Activated CD8-positive, alpha-beta memory T cell treated with anti-CD3 and anti-CD28 coated beads for 1 hour (primary cell): ENCODE measurements around the gene NUDT14.

ENCODE experiments used
- DNase-seq, 2 donors: peaks; one replicate each; pipeline ENCODE4 v3.0.0-alpha.2; 2020; ENCODE audit warnings: low read depth in 1 of 2; ENCODE audit errors: extremely low read depth in 1 of 2

Gene NUDT14

DNA sequence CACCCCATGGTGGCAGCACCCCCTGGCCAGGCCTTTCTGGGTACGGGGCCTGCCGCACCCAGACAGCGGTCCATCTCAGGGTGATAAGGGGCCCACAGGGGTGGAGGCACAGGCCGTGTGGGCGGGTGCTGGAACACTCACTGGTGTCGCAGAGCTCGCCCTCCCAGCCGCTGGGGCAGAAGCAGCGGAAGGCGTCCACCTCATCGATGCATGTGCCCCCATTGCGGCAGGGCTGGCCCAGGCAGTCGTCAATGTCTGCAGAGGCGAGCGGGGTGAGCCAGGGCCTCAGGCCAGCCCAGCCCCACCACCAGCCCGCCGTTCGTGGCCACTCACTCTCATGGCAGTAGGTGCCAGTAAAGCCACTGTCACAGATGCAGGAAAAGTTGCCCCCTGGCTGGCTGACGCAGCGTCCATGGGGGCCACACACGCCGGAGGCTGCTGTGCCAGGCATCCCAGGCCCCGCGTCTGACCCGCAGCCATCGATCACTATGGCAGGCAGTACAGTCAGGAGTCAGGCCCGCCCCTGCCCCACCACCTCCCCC is 32.4 kb downstream of the NUDT14 start:
- DNase-seq, result no peak

- no peak for DNase-seq
These were observed 33.2 kb downstream of the NUDT14 start for GRCh38 chr14:105147671-105148603.

- no peak for DNase-seq
These were observed 34.0 kb downstream of the NUDT14 start for GRCh38 chr14:105146976-105147635.

DNA sequence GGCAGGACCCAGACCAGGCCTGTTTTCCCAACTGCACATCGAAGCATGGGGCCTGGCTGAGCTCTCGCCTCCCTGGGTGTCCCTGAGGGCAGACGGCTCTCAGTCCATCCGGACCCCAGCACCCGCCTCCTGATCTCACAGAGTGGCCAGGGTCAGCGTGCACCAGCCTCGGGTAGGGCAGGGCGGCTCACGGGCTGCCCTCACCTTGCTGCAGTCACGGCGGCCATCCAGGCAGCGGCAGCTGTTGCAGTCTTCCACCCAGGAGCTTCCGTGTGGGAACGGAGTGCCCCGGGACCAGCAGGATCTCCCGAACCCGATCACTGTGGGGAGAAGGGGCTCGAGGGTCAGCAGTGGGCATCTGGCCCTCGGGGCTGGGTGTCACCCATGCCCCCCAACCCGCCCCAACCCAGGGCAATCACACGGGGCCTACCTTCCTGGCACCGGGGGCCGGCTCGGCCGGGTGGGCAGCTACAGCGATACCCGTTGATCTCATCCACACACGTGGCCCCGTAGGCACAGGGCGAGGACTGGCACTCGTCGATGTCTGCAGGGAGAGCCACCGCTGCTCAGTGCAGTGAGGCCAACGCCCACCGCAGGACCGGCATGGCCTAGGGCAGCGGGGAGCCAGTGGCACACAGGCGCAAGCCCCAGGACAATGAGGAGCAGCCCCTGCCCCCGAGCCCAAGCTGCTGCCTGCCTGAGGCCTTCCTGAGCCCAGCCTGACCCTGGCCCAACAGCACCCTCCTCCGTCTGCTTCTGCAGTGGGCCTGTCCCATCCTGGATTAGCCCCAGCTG is 34.7 kb downstream of the NUDT14 start:
- DNase-seq, result no peak

DNA sequence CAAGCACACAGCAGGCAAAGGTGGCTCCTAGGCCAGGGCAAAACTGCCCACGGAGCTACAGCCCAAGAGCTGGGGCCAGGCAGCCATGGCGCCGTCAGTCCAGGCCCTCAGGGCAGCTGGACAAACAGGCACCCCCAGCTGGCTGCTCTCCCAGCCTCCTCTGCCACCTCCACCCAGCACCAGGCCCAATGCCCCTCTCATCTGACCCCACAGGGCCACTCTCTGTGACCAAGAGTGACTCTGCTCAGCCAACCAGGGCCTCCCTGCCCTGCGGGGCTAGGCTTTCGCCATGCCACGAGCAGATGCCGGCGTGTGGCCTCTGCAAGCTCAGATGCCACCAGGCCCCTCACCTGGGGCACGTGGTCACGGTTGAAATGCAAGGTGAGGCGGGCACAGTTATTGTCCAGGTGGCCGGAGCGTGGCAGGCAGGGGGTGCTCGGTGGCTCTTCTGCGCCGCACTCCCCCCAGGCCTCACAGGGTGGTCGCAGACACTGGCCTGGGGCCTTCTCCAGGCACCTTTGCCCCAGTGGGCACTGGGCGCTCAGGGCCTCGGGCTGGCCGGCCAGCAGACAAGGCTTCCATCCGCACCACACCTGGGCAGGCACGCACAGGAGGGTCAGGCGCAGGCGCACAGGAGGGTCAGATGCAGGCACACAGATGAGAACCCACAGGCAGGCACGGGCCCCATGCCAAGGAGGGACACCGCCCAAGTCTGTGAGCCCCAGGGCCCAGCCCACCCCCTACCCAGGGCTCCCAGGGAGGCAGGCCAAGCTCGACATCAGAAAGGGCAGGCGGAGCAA is 35.5 kb downstream of the NUDT14 start:
- DNase-seq, result no peak

- DNase-seq, result no peak
These were observed 36.3 kb downstream of the NUDT14 start for GRCh38 chr14:105144666-105145380.

DNA sequence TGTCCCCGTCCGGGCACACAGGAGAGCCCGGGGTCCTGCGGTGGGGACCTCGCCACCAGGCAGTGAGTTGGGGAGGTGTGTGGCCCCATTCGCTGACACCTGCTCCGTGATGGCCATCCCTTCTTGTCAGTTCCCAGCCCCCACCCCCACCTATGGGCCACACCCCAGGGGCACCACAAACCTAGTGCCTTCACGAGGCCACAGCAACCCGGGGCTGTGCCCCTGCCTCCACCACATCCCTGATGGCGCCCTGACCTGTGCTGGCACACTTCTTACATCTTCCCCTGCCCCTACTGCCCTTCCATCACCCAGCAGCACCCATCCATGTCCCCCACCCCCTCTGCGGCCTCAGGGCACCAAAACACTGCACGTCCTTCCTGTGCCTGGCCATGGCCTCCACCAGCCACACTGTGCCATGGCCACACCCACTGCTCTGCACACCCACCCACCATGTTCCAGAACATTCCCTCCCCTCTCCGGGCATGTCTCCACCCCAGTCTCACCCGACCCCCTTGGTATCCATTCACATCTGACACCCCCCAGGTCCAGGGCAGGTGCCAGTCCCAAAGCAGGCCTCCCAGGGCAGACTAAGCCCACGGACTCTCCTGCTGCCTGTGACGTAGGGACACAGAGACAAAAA is 37.0 kb downstream of the NUDT14 start:
- no peak for DNase-seq

GRCh38 chr14:105143451-105144025 is 37.6 kb downstream of the NUDT14 start:
- no peak for DNase-seq

GRCh38 chr14:105142651-105143450 is 38.3 kb downstream of the NUDT14 start:
- DNase-seq, result no peak

DNA sequence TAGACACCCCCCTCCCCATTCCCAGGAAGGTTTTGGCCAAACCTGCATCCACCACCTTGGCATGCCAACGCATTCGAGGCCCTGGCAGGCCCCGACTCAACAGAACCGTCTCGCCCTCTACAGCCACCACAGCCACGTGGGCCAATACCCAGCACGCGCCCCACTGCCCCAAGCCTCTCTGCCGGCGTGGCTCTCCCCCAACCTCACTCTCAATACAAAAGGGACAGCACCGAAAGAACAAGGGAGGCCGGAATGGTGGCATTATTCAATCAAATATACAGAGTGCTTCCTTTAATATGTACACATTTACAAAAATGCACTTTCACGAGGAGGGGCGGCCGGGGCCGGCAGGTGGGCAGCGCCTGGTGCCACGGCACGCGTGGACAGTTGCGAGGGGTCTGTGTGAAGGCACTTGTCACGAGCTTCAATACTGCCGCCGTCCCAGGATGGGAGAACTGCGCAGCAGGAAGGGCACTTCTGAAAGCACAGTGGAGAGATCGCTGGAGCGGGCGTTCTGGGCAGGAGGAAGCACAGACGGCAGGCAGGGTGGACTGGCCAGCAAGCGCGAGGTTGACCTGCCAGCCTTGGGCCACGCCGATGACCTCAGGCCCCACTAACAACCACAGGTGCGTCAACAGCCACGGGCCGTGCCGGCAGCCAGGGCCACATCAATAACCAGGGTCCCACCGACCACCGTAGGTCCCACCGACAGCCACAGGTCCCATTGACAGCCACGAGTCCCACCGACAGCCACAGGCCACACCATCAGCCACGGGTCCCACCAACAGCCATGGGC is 39.4 kb downstream of the NUDT14 start:
- no peak for DNase-seq

- DNase-seq, result no peak
These were observed 40.1 kb downstream of the NUDT14 start for GRCh38 chr14:105141026-105141425.

GRCh38 chr14:105140581-105140980 is 40.5 kb downstream of the NUDT14 start:
- DNase-seq, result no peak

DNA sequence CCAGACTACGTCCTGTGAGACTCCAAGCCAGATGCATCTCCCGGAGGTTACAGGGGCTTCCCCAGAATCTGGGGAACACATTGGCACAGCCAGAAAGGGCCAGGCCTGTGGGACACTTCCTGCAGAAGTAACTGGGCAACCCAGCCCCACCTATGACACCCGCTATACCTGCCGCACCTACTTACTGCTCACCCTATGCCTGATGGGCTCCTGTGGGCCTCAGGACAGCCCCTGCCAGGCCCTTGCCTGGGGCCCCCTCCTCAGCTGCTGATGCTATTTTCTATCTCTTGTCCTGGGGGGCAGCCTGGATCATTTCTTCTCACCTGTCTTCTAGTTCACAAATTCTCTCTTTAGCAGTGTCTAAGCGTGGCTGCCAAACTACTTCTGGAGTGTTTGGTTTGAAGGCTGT is 41.3 kb downstream of the NUDT14 start:
- no peak for DNase-seq

- no peak for DNase-seq
These were observed 41.8 kb downstream of the NUDT14 start for GRCh38 chr14:105139212-105139825.

GRCh38 chr14:105138551-105139111 is 42.5 kb downstream of the NUDT14 start:
- no peak for DNase-seq

- DNase-seq, result no peak
These were observed 43.0 kb downstream of the NUDT14 start for GRCh38 chr14:105138021-105138541.
